SKM-1 treated with dmso at 0.1 percent for 144 hours (cell line): Measurements from ENCODE around the gene GALNT17.

ENCODE experiments used
- DNase-seq: peaks from one replicate; lab custom pipeline; 2025; ENCODE audit not compliant: unreplicated experiment; lab: John Stamatoyannopoulos, UW

GALNT17 gene

GRCh38 chr7:71668572-71668971 is 536.6 kb downstream of the GALNT17 start:
- DNase-seq, result no peak

GRCh38 chr7:71679480-71679879 is 547.5 kb downstream of the GALNT17 start:
- DNase-seq, result no peak

- no peak for DNase-seq
Observed at GRCh38 chr7:71682181-71682580, 550.2 kb downstream of the GALNT17 start.

GRCh38 chr7:71682841-71683781 is 551.2 kb downstream of the GALNT17 start:
- no peak for DNase-seq

- no peak for DNase-seq
Observed at GRCh38 chr7:71687286-71687685, 555.3 kb downstream of the GALNT17 start.

- DNase-seq, result no peak
Observed at GRCh38 chr7:71687831-71688599, 556.1 kb downstream of the GALNT17 start.

- DNase-seq, result no peak
Observed at GRCh38 chr7:71691538-71691937, 559.6 kb downstream of the GALNT17 start.

GRCh38 chr7:71694665-71695064 is 562.7 kb downstream of the GALNT17 start:
- DNase-seq, result no peak

GRCh38 chr7:71695186-71695585 is 563.2 kb downstream of the GALNT17 start:
- DNase-seq, result no peak

GRCh38 chr7:71696511-71696910 is 564.6 kb downstream of the GALNT17 start:
- no peak for DNase-seq

GRCh38 chr7:71697400-71697799 is 565.5 kb downstream of the GALNT17 start:
- no peak for DNase-seq

- no peak for DNase-seq
Observed at GRCh38 chr7:71705217-71705616, 573.3 kb downstream of the GALNT17 start.

GRCh38 chr7:71705901-71706596 is 574.1 kb downstream of the GALNT17 start:
- no peak for DNase-seq

GRCh38 chr7:71706597-71706975 is 574.6 kb downstream of the GALNT17 start:
- no peak for DNase-seq

- no peak for DNase-seq
Observed at GRCh38 chr7:71707041-71707440, 575.1 kb downstream of the GALNT17 start.

- no peak for DNase-seq
Observed at GRCh38 chr7:71708710-71709109, 576.8 kb downstream of the GALNT17 start.

GRCh38 chr7:71710442-71710841 is 578.5 kb downstream of the GALNT17 start:
- no peak for DNase-seq

GRCh38 chr7:71712653-71713180 is 580.8 kb downstream of the GALNT17 start:
- DNase-seq, result no peak

- DNase-seq, result no peak
Observed at GRCh38 chr7:71716690-71717089, 584.7 kb downstream of the GALNT17 start.

- no peak for DNase-seq
Observed at GRCh38 chr7:71718563-71718962, 586.6 kb downstream of the GALNT17 start.

GRCh38 chr7:71721742-71722141 is 589.8 kb downstream of the GALNT17 start:
- no peak for DNase-seq
